ENCODE data around the gene LIF. TPM values are rescaled to one million over a fixed set of nuclear protein-coding genes. Genes with fewer than 3 reads are reported as not detected.

LIF gene
- total RNA-seq, 2 experiments from 2014 or later, result 508 to 564 TPM

DNA sequence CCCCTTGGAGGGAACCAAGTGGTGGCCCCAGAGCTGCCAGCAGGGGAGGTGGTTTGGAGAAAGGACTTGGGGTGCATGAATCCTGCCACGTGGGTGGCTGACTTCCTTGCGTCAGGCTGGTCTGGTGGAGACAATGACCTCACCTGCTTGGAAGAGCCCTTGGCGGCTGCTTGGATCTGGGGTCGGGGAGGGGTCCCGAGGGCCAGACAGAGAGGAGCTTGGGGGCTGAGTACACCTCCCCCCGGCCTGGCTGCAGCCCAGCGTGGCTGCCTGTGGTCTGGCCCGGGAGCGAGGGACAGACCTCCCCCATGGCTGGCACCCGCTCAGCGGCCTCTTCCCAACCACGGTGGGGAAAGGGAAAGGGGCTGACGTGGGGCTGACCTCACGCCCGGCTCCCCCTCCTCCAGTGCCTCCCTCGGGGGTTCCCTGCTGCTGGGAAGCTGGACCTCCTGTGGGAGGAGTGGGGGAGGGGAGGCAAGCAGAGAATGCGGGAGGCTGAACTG is 13.8 kb downstream of the LIF start:
- H3K9me3 Mint-ChIP-seq, result peaks cover 2% of the 10 kb centered on the region
- ATAC-seq (ENCODE audit: low read depth), result no peak
- H3K27ac Mint-ChIP-seq, result no peak overlapping the region
- H3K27me3 Mint-ChIP-seq, result no peaks in the 10 kb centered on the region
- POLR2A ChIA-PET, result interaction anchor here (0.8 to 1.9 kb wide), 5 partner anchors 8 to 125 kb away, joined by 3 to 9 read pairs (median 5); no protein-coding TSS in a partner anchor
- peaks cover 4% of the 10 kb centered on the region for H3K36me3 Mint-ChIP-seq
- peaks cover 53% of the 10 kb centered on the region for H3K4me1 Mint-ChIP-seq
- no peak for DNase-seq
- H3K4me3 Mint-ChIP-seq, result no peak overlapping the region

DNA sequence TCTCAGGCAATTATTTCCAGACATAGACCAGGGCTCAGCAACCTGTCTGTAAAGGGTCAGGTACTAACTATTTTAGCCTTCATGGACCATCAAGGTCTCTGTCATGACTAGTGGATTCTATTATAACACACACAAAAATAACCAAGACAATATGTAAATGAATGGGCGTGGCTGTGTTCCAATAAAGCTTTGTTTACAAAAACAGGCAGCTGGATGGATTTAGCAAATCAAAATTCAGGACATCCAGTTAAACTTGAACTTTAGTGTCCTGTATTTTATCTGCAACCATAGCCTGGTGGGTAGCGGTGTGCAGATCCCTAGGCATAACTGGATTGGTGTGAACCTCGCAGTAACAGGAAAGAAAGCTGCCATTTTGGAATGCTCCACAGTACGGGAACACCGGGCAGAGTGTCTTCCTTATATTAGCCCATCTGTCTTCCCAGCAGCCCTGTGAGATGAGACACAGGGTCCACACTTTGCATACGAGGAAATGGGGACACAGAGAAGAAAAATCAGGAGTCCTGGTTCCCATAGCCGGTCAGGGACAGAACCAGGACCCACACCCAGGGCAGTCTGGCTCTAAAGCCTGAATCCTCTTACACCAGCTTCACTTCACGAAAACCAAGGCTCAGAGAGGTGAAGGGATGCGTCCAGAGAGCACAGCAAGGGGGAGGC is 15.6 kb downstream of the LIF start:
- no peak for DNase-seq
- H3K9me3 Mint-ChIP-seq, result peaks cover 2% of the 10 kb centered on the region
- H3K27ac Mint-ChIP-seq, result peak overlapping the region; percentile 68
- H3K36me3 Mint-ChIP-seq, result peaks cover 2% of the 10 kb centered on the region
- H3K4me1 Mint-ChIP-seq, result peaks cover 53% of the 10 kb centered on the region
- no peaks in the 10 kb centered on the region for H3K27me3 Mint-ChIP-seq
- no peak overlapping the region for H3K4me3 Mint-ChIP-seq
- no peak for ATAC-seq (ENCODE audit: low read depth)
- POLR2A ChIA-PET, result interaction anchor here (0.6 to 1.4 kb wide), 3 partner anchors 9 to 123 kb away, joined by 5 to 8 read pairs (median 5); no protein-coding TSS in a partner anchor

DNA sequence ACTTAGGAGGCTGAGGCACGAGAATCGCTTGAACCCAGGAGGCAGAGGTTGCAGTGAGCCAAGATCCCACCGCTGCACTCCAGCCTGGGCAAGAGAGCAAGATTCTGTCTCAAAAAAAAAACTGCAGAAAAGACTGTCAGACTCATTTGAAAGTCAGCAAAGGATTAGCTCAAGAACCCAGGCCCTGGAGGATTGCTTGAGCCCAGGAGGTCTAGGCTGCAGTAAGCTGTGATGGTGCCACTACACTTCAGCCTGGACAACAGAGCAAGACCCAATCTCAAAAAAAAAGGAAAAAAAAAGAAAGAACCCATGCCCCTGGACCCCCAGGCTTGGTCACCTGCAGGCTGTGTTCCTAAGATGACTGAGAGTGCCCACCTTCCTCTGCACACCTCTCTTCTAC is 16.2 kb downstream of the LIF start:
- no peaks in the 10 kb centered on the region for H3K27me3 Mint-ChIP-seq
- no peak for ATAC-seq (ENCODE audit: low read depth)
- H3K4me3 Mint-ChIP-seq, result no peak overlapping the region
- peaks cover 2% of the 10 kb centered on the region for H3K36me3 Mint-ChIP-seq
- POLR2A ChIA-PET, result interaction anchor here (0.9 to 1.4 kb wide), 2 partner anchors 8 to 9 kb away, joined by 3 to 8 read pairs; no protein-coding TSS in a partner anchor
- H3K9me3 Mint-ChIP-seq, result peaks cover 2% of the 10 kb centered on the region
- H3K27ac Mint-ChIP-seq, result peak overlapping the region; percentile 68
- H3K4me1 Mint-ChIP-seq, result peaks cover 52% of the 10 kb centered on the region
- no peak for DNase-seq

DNA sequence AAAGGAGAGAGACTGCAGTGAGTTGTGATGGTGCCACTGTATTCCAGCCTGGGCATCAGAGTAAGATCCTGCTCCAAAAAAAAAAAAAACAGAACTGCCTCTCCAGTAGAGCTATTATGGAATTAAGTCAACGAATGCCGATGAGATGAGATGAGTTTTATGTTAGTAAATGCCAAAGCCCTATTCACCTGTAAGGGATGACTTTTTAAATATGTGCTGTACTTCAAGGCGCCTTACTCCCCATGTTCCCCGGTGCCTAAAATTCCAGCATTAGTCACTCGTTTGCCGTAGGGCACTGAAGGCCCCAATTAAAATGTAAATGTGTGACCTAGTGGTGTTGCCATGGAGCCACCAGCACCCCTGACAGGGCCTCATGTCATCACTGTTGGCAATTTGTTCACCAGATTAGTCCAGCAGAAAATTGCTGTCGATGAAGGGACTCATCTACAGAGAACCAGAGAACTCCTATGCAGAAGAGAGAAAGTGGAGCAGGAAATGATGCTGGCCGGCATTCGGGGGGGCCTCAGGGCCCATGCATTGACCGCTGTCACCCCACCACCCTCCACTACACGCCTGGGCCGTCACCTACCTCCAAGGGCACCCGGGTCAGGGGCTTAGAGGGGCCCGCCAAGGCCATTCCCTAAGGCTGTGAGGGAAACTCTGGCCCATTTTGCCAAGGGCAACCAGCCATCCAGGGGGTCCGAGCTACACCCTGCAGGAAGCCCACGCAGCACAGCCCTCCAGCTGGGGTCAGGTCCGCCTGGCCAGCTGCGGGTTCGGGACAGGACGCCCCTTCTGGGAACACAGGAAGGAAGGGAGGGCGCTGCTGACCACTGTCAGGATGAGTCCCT is 17.8 kb downstream of the LIF start:
- Mint-ChIP-seq H3K4me3 (no peak overlapping the region), H3K36me3 (peaks cover 5% of the 10 kb centered on the region), H3K4me1 (peaks cover 59% of the 10 kb centered on the region), H3K9me3 (peaks cover 2% of the 10 kb centered on the region), H3K27ac (peak overlapping the region; percentile 74), H3K27me3 (no peaks in the 10 kb centered on the region)
- POLR2A ChIA-PET, result interaction anchor here (0.6 to 9.6 kb wide), 6 partner anchors 13 to 57 kb away, joined by 3 to 219 read pairs (median 4); partner anchors contain the start of gene LIF
- no peak for DNase-seq
- ATAC-seq (ENCODE audit: low read depth), result no peak

DNA sequence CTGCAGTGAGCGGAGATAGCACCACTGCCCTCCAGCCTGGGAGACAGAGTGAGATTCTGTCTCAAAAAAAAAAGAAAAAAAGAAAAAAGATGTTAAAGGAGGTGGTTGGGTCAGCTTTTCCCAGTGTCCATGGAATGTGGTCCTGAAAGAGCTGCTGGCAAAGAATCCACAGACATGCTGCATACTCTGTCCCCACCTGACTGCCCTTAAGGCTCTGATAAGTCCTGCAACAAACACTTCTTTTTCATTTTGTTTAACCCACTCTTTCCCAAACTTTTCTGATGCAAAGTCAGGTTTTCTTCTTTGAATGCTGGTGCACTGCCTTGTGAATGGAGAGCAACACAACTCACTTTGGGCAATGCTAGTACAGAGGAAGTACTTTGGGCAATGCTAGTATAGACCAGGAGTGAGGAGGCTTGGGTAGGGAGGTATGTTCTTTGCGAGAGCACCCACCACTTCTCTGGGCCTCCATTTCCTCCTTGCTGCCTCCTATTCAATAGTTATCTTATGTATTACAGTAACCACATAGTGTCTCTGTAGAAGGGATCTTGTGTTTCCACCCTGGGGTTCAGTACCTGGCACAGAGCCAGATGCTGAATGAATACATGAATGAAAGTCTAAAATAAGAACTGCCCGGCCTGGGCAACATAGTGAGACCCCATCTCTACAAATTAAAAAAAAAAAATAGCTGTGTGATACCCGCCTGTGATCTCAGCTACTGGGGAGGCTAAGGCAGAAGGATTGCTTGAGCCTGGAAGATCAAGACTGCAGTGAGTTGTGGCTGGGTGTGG is 18.9 kb downstream of the LIF start:
- peak overlapping the region; percentile 58 for H3K4me3 Mint-ChIP-seq
- ATAC-seq (ENCODE audit: low read depth), result peak; percentile 62
- POLR2A ChIA-PET, result interaction anchor here (0.7 to 9.6 kb wide), 5 partner anchors 14 to 50 kb away, joined by 3 to 219 read pairs (median 4); partner anchors contain the start of gene LIF

DNA sequence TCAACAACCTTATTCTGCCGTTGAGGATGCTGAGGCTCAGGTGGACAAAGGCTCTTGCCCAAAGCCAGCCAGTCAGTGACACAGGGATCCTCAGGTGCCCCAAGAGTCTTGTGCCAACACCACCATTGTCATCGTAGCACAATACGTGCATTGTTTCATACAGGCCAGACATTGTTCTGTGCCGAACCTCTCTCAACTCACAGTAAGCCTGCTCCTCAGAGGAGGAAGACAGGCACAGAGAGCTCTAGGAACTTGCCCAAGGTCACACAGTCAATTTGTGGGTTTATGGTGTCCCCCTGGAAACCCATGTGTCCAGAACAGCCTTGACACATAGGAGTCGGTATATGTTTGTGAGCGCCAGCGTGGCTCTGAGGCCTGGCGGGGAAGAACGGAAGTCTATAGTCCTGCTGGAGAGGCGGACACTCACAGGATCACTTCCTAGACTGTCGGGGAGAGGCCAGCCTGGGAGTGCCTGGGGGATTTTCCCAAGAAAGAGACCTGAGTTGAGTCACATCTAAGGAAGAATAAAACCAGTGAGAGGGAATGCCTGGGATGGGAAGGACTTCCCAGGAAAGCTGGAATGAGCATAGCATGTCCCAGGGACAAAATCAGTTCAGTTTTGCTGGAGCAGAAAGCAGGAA is 20.2 kb downstream of the LIF start:
- H3K27me3 Mint-ChIP-seq, result no peaks in the 10 kb centered on the region
- H3K4me1 Mint-ChIP-seq, result peaks cover 77% of the 10 kb centered on the region

More for the DNA sequence above, 18.9 kb downstream of the LIF start:
- peaks cover 5% of the 10 kb centered on the region for H3K36me3 Mint-ChIP-seq
- DNase-seq, result no peak
- H3K9me3 Mint-ChIP-seq, result peaks cover 2% of the 10 kb centered on the region
- peak overlapping the region; percentile 97 for H3K27ac Mint-ChIP-seq
- H3K4me1 Mint-ChIP-seq, result peaks cover 70% of the 10 kb centered on the region
- no peaks in the 10 kb centered on the region for H3K27me3 Mint-ChIP-seq

DNA sequence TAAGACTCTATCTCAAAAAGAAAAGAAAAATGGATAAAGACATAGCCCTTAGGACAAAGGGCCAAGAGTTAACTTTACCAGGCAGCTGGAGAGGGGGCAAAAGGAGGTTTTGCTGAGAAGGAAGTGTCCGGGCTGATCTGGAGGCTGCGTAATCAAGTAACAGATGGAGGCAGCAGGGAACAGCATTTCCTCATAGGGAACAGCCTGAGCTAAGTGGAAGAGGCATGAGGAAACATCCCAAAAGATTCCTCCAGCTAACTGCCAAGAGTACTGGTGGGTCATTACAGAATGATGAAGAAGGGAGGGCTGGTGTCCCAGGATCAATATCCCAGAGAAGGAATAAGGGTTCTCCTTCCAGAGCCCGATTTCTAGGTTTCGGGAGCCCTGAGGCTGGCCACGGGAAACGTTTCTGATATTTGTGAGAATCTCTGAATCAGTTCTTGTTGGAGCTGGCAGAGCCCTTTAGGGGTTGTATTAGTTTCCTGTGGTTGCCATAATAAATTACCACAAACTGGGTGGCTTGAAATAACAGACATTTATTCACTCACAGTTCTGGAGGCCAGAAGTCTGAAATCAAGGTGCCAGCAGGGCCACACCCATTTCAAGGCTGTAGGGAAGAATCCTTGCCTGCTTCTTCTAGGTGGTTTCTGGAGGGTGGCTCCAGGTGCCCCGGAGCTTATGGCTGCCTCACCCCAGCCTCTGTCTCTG is 21.2 kb downstream of the LIF start:
- POLR2A ChIA-PET, result interaction anchor here (0.8 to 9.6 kb wide), 4 partner anchors 11 to 40 kb away, joined by 4 to 219 read pairs (median 5); partner anchors contain the start of gene LIF
- no peaks in the 10 kb centered on the region for H3K27me3 Mint-ChIP-seq
- no peak for ATAC-seq (ENCODE audit: low read depth)
- peak overlapping the region; percentile 97 for H3K27ac Mint-ChIP-seq
- DNase-seq, result no peak
- H3K4me3 Mint-ChIP-seq, result no peak overlapping the region
- H3K9me3 Mint-ChIP-seq, result no peaks in the 10 kb centered on the region
- H3K4me1 Mint-ChIP-seq, result peaks cover 82% of the 10 kb centered on the region
- peaks cover 4% of the 10 kb centered on the region for H3K36me3 Mint-ChIP-seq

More for the DNA sequence above, 20.2 kb downstream of the LIF start:
- Mint-ChIP-seq H3K9me3 (peaks cover 2% of the 10 kb centered on the region), H3K27ac (peak overlapping the region; percentile 97), H3K4me3 (no peak overlapping the region), H3K36me3 (peaks cover 5% of the 10 kb centered on the region)
- ATAC-seq (ENCODE audit: low read depth) (no peak), DNase-seq (no peak)
- POLR2A ChIA-PET, result interaction anchor here (1.0 to 9.6 kb wide), 3 partner anchors 15 to 57 kb away, joined by 4 to 219 read pairs (median 8); partner anchors contain the start of gene LIF

DNA sequence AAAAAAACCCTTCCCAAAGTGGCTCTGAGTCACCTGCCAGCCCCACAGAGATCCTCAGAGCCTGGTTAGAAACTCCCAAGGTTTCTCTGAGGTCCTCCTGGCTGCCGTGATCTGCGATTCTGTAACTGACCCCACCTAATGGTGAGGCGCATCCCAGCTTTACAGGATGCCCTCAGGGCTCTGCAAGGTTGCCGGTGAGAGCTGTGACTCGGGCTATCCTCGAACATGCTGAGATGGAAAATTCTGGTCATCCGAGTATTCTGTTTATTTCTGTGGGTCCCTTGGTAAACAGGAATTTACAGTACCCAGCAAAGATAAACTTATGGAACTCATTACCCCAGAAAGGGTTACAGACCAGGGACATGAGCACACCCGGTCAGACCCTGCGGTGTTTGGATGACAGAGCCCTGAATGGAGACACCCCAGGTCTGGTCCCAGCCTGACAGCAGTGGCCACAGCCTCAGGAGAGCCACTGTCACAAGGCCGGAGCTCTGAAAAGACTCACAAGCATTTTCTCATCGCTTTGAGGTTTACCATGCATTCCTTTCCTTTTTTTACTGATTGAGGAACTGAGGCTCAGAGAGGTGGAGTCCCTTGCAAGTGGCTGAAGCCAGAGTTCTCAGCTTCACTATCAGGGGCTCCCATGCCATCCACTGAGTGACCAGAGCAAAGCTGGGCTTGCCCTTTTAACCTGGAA is 22.2 kb downstream of the LIF start:
- no peaks in the 10 kb centered on the region for H3K9me3 Mint-ChIP-seq
- no peak for DNase-seq
- H3K4me1 Mint-ChIP-seq, result peaks cover 91% of the 10 kb centered on the region
- H3K27ac Mint-ChIP-seq, result peak overlapping the region; percentile 97
- POLR2A ChIA-PET, result interaction anchor here (1.0 to 9.6 kb wide), 3 partner anchors 10 to 38 kb away, joined by 4 to 219 read pairs (median 6); partner anchors contain the start of gene LIF
- peaks cover 4% of the 10 kb centered on the region for H3K36me3 Mint-ChIP-seq
- H3K4me3 Mint-ChIP-seq, result peak overlapping the region; percentile 23
- no peak for ATAC-seq (ENCODE audit: low read depth)
- no peaks in the 10 kb centered on the region for H3K27me3 Mint-ChIP-seq

DNA sequence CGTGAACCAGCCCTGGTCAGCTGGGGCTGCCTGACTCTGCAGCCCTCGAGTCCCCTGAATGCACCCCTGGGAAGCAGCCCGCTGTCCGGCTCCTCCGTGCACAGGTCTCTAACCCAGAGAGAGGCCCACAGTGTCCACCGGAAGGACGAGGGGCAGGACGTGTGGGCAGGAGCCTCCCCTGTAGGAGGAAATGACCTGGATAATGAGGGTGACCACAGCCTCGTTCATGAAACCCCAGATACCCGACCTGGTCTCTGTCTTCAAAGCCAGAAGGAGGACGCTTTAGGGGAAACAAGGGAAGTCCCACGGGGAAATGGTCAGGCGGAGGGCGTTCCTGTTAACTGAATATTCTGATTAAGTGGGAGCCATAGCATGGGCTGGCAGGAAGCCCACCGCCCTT is 23.3 kb downstream of the LIF start:
- ATAC-seq (ENCODE audit: low read depth), result no peak
- peak overlapping the region; percentile 97 for H3K27ac Mint-ChIP-seq
- POLR2A ChIA-PET, result interaction anchor here (9.6 kb wide), 1 partner anchor 18 kb away, joined by 219 read pairs; the partner anchor contains the start of gene LIF

DNA sequence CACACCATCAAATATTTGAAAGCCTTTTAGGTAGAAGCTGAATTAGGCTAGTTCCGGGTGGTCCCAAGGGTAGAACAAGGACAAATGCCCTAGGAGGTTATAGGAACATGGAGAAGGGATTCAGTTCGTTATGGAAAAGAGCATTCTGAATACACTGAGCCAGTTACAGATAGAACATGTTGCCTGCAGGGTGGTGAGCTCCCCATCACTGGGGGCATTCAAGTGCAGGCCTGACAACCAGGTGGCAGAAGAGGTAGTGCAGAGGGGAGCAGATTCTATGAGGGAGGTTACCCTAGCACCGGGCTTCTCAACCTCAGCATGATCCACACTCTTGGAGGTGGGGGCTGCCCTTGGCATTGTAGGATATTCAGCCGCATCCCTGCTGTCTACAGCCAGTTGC is 24.2 kb downstream of the LIF start:
- ATAC-seq (ENCODE audit: low read depth), result no peak
- no peaks in the 10 kb centered on the region for H3K27me3 Mint-ChIP-seq
- POLR2A ChIA-PET, result interaction anchor here (0.6 to 9.6 kb wide), 6 partner anchors 19 to 144 kb away, joined by 3 to 219 read pairs (median 31); partner anchors contain the start of gene LIF
- H3K9me3 Mint-ChIP-seq, result no peaks in the 10 kb centered on the region
- H3K36me3 Mint-ChIP-seq, result peaks cover 4% of the 10 kb centered on the region
- DNase-seq, result no peak
- H3K27ac Mint-ChIP-seq, result peak overlapping the region; percentile 97
- H3K4me1 Mint-ChIP-seq, result peaks cover 87% of the 10 kb centered on the region
- H3K4me3 Mint-ChIP-seq, result peak overlapping the region; percentile 21

More for the DNA sequence above, 23.3 kb downstream of the LIF start:
- Mint-ChIP-seq H3K36me3 (peaks cover 4% of the 10 kb centered on the region), H3K4me1 (peaks cover 91% of the 10 kb centered on the region), H3K4me3 (peak overlapping the region; percentile 41), H3K9me3 (no peaks in the 10 kb centered on the region), H3K27me3 (no peaks in the 10 kb centered on the region)
- DNase-seq, result no peak
